Vagina (tissue), 2 donors: ENCODE results near the gene SLC31A1.

Experiments used
- CTCF ChIP-seq, 3 experiments: fragments of 450-650 bp in 2 of 3; fragments of 200-600 bp in 1 of 3; sonication (generic) in 1 of 3; IDR thresholded peaks; one replicate each; pipeline ENCODE4 v1.5.1; 2017 to 2019; ENCODE audit warnings: antibody characterized with exemption in 3 of 3, mild to moderate bottlenecking in 2 of 3, moderate library complexity in 2 of 3
- POLR2A ChIP-seq, 2 donors: fragments of 450-650 bp; IDR thresholded peaks; one replicate each; pipeline ENCODE4 v1.6.1; 2017; ENCODE audit warnings: antibody characterized with exemption in 2 of 2, mild to moderate bottlenecking in 2 of 2, moderate library complexity in 2 of 2

- TF ChIP-seq POLR2A (IDR thresholded peaks at IDR 0.05) (no peak), CTCF (IDR thresholded peaks at IDR 0.05) (no peak)
These were observed 37.3 kb upstream of the SLC31A1 start for GRCh38 chr9:113183956-113184488.
